Measurements from ENCODE around the gene L3HYPDH. TPM values are rescaled to one million over a fixed set of nuclear protein-coding genes. Genes with fewer than 3 reads are reported as not detected.

The L3HYPDH gene
- total and polyA plus RNA-seq, 2 donors: 11.9 to 25.1 TPM

DNA sequence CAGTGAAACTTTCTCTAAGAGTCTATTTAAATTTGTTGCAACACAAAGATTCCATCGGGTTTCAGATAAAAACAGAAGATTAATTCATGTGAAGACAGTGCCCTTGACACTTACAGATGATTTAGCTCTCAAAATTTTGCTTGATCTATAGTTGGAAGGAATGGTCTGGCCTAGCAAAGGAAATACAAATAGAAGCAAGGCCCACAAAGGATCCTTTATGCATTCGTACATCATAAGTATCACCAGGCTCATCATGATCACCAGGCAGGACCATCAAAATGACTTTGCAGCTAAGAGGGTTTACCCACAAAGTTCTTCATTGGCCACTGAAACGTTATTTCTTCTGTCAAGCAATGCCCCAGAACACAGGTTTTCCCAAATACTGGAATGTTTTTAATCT is 24.9 kb upstream of the L3HYPDH start:
- Histone ChIP-seq H3K36me3 (ENCODE audit: control insufficient read depth in 2 of 2, insufficient read depth in 2 of 2, low read length in 1 of 2) (peaks cover 0 to under 1% of the 10 kb centered on the region in 2 donors), H3K4me1 (ENCODE audit: control insufficient read depth in 2 of 2, insufficient read depth in 2 of 2, low read length in 2 of 2) (no peaks in the 10 kb centered on the region), H3K9me3 (ENCODE audit: control insufficient read depth in 2 of 2, insufficient read depth in 1 of 2, low read length in 1 of 2) (no peaks in the 10 kb centered on the region), H3K27ac (ENCODE audit: low read depth in 1 of 2, low read length in 1 of 2) (no peak overlapping the region), H3K4me3 (ENCODE audit: low read length in 2 of 2) (no peak overlapping the region), H3K27me3 (ENCODE audit: control insufficient read depth in 2 of 2, insufficient read depth in 1 of 2, low read length in 1 of 2) (no peaks in the 10 kb centered on the region)
- 96% methylated on average over 3 of the region's 3 CpGs for WGBS
- DNase-seq (ENCODE audit: low read depth in 6 of 9, low spot score in 9 of 9): no peak

GRCh38 chr14:59507752-59508103 is 23.5 kb upstream of the L3HYPDH start:
- no peak for DNase-seq (ENCODE audit: low read depth in 6 of 9, low spot score in 9 of 9)

DNA sequence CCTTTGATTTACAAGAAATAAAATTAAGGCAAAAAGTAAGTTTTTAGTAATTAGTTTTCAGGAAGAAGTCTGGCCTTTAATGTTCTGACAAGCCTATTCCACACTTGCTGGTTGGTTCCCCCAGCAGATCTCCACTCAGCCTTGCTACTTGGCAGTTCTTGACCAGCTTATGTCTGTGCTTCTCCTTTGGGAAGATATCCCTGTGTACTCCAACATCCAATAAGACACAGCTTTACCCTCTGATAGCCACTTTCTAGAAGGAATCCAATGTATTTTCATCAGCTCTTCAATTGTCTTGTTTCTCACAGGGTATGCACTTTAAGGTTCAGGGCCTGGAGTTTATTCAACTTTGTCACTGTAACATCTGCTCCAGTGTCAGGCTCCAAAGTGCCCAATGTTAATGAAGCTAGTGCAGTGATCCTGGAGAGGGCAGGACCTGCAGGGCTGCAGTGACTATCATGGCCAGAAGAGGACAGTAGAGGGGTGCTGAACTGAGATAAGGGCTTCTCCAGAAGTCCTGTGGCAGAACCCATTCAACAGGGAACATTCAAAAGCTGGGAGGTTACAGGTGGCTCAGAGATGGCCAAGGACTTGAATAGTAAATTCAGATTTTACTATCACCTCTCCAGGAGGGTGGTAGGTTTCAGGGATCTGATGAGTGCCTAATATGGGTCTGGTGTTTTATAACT is 23.0 kb upstream of the L3HYPDH start:
- H3K4me3 ChIP-seq (ENCODE audit: low read length in 2 of 2): no peak overlapping the region
- no peaks in the 10 kb centered on the region for H3K4me1 ChIP-seq (ENCODE audit: control insufficient read depth in 2 of 2, insufficient read depth in 2 of 2, low read length in 2 of 2)
- peaks cover 0 to 5% of the 10 kb centered on the region in 2 donors for H3K36me3 ChIP-seq (ENCODE audit: control insufficient read depth in 2 of 2, insufficient read depth in 2 of 2, low read length in 1 of 2)
- H3K27ac ChIP-seq (ENCODE audit: low read depth in 1 of 2, low read length in 1 of 2): no peak overlapping the region
- H3K9me3 ChIP-seq (ENCODE audit: control insufficient read depth in 2 of 2, insufficient read depth in 1 of 2, low read length in 1 of 2): no peaks in the 10 kb centered on the region
- DNase-seq (ENCODE audit: low read depth in 6 of 9, low spot score in 9 of 9): peak in 5 of 9 donors; percentile 11 to 57 (median 30)
- no peaks in the 10 kb centered on the region for H3K27me3 ChIP-seq (ENCODE audit: control insufficient read depth in 2 of 2, insufficient read depth in 1 of 2, low read length in 1 of 2)

More at GRCh38 chr14:59507752-59508103, 23.5 kb upstream of the L3HYPDH start:
- Histone ChIP-seq H3K4me1 (ENCODE audit: control insufficient read depth in 2 of 2, insufficient read depth in 2 of 2, low read length in 2 of 2) (no peaks in the 10 kb centered on the region), H3K9me3 (ENCODE audit: control insufficient read depth in 2 of 2, insufficient read depth in 1 of 2, low read length in 1 of 2) (no peaks in the 10 kb centered on the region), H3K4me3 (ENCODE audit: low read length in 2 of 2) (no peak overlapping the region), H3K27ac (ENCODE audit: low read depth in 1 of 2, low read length in 1 of 2) (no peak overlapping the region), H3K36me3 (ENCODE audit: control insufficient read depth in 2 of 2, insufficient read depth in 2 of 2, low read length in 1 of 2) (peaks cover 0 to 5% of the 10 kb centered on the region in 2 donors), H3K27me3 (ENCODE audit: control insufficient read depth in 2 of 2, insufficient read depth in 1 of 2, low read length in 1 of 2) (no peaks in the 10 kb centered on the region)
- WGBS: 98% methylated on average over 3 of the region's 3 CpGs

DNA sequence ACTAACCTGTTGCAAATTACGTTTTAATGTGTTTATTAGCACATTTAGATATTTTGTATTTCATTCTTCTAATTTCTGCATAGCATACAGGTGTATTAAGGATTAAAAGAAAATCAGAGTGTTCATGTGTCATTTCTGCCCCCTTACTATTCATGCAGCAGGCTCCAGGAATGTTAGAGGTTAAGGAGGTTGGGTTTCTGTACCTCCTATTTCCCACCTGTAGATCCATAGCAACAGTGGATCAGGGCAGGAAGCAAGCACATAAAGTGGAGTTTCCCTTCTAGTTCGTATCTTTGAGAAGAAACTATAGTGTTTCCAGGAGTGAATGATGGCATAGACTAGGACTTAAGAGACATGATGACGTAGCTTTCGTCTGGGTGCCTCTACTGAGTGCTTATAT is 19.0 kb upstream of the L3HYPDH start:
- WGBS: 97% methylated on average over 4 of the region's 4 CpGs
- DNase-seq (ENCODE audit: low read depth in 6 of 9, low spot score in 9 of 9): no peak
- Histone ChIP-seq H3K4me3 (ENCODE audit: low read length in 2 of 2) (no peak overlapping the region), H3K36me3 (ENCODE audit: control insufficient read depth in 2 of 2, insufficient read depth in 2 of 2, low read length in 1 of 2) (peaks cover 0 to 13% of the 10 kb centered on the region in 2 donors), H3K27ac (ENCODE audit: low read depth in 1 of 2, low read length in 1 of 2) (no peak overlapping the region), H3K9me3 (ENCODE audit: control insufficient read depth in 2 of 2, insufficient read depth in 1 of 2, low read length in 1 of 2) (no peaks in the 10 kb centered on the region), H3K27me3 (ENCODE audit: control insufficient read depth in 2 of 2, insufficient read depth in 1 of 2, low read length in 1 of 2) (no peaks in the 10 kb centered on the region), H3K4me1 (ENCODE audit: control insufficient read depth in 2 of 2, insufficient read depth in 2 of 2, low read length in 2 of 2) (no peaks in the 10 kb centered on the region)

GRCh38 chr14:59500732-59501131 is 16.5 kb upstream of the L3HYPDH start:
- WGBS: 97% methylated on average over 3 of the region's 3 CpGs
- DNase-seq (ENCODE audit: low read depth in 6 of 9, low spot score in 9 of 9): no peak
- Histone ChIP-seq H3K4me1 (ENCODE audit: control insufficient read depth in 2 of 2, insufficient read depth in 2 of 2, low read length in 2 of 2) (no peaks in the 10 kb centered on the region), H3K4me3 (ENCODE audit: low read length in 2 of 2) (no peak overlapping the region), H3K27me3 (ENCODE audit: control insufficient read depth in 2 of 2, insufficient read depth in 1 of 2, low read length in 1 of 2) (no peaks in the 10 kb centered on the region), H3K9me3 (ENCODE audit: control insufficient read depth in 2 of 2, insufficient read depth in 1 of 2, low read length in 1 of 2) (no peaks in the 10 kb centered on the region), H3K36me3 (ENCODE audit: control insufficient read depth in 2 of 2, insufficient read depth in 2 of 2, low read length in 1 of 2) (peaks cover 3 to 23% of the 10 kb centered on the region in 2 donors), H3K27ac (ENCODE audit: low read depth in 1 of 2, low read length in 1 of 2) (no peak overlapping the region)

GRCh38 chr14:59492384-59492783 is 8.2 kb upstream of the L3HYPDH start:
- H3K27ac ChIP-seq (ENCODE audit: low read depth in 1 of 2, low read length in 1 of 2): no peak overlapping the region
- no peaks in the 10 kb centered on the region for H3K9me3 ChIP-seq (ENCODE audit: control insufficient read depth in 2 of 2, insufficient read depth in 1 of 2, low read length in 1 of 2)
- H3K4me3 ChIP-seq (ENCODE audit: low read length in 2 of 2): no peak overlapping the region
- H3K27me3 ChIP-seq (ENCODE audit: control insufficient read depth in 2 of 2, insufficient read depth in 1 of 2, low read length in 1 of 2): no peaks in the 10 kb centered on the region
- DNase-seq (ENCODE audit: low read depth in 6 of 9, low spot score in 9 of 9): no peak
- WGBS: 99% methylated on average over 1 of the region's 1 CpG
- H3K4me1 ChIP-seq (ENCODE audit: control insufficient read depth in 2 of 2, insufficient read depth in 2 of 2, low read length in 2 of 2): peaks cover 0 to 2% of the 10 kb centered on the region in 2 donors
- H3K36me3 ChIP-seq (ENCODE audit: control insufficient read depth in 2 of 2, insufficient read depth in 2 of 2, low read length in 1 of 2): peaks cover 22 to 63% of the 10 kb centered on the region in 2 donors

GRCh38 chr14:59490756-59491155 is 6.5 kb upstream of the L3HYPDH start:
- no peaks in the 10 kb centered on the region for H3K27me3 ChIP-seq (ENCODE audit: control insufficient read depth in 2 of 2, insufficient read depth in 1 of 2, low read length in 1 of 2)
- peaks cover 19 to 55% of the 10 kb centered on the region in 2 donors for H3K36me3 ChIP-seq (ENCODE audit: control insufficient read depth in 2 of 2, insufficient read depth in 2 of 2, low read length in 1 of 2)
- 98% methylated on average over 3 of the region's 3 CpGs for WGBS
- no peak for DNase-seq (ENCODE audit: low read depth in 6 of 9, low spot score in 9 of 9)
- H3K27ac ChIP-seq (ENCODE audit: low read depth in 1 of 2, low read length in 1 of 2): no peak overlapping the region
- H3K4me3 ChIP-seq (ENCODE audit: low read length in 2 of 2): no peak overlapping the region
- H3K9me3 ChIP-seq (ENCODE audit: control insufficient read depth in 2 of 2, insufficient read depth in 1 of 2, low read length in 1 of 2): no peaks in the 10 kb centered on the region
- peaks cover under 1 to 5% of the 10 kb centered on the region in 2 donors for H3K4me1 ChIP-seq (ENCODE audit: control insufficient read depth in 2 of 2, insufficient read depth in 2 of 2, low read length in 2 of 2)

- peaks cover 11 to 16% of the 10 kb centered on the region in 2 donors for H3K4me1 ChIP-seq (ENCODE audit: control insufficient read depth in 2 of 2, insufficient read depth in 2 of 2, low read length in 2 of 2)
- peak overlapping the region; percentile 78 to 88 for H3K27ac ChIP-seq (ENCODE audit: low read depth in 1 of 2, low read length in 1 of 2)
- H3K4me3 ChIP-seq (ENCODE audit: low read length in 2 of 2): peak overlapping the region; percentile 76 to 94
- H3K9me3 ChIP-seq (ENCODE audit: control insufficient read depth in 2 of 2, insufficient read depth in 1 of 2, low read length in 1 of 2): no peaks in the 10 kb centered on the region
- DNase-seq (ENCODE audit: low read depth in 6 of 9, low spot score in 9 of 9): peak in 2 of 9 donors; percentile 39 to 48
- peaks cover 0 to 16% of the 10 kb centered on the region in 2 donors for H3K36me3 ChIP-seq (ENCODE audit: control insufficient read depth in 2 of 2, insufficient read depth in 2 of 2, low read length in 1 of 2)
- WGBS: under 1% methylated on average over 32 of the region's 32 CpGs
- no peaks in the 10 kb centered on the region for H3K27me3 ChIP-seq (ENCODE audit: control insufficient read depth in 2 of 2, insufficient read depth in 1 of 2, low read length in 1 of 2)
Observed at GRCh38 chr14:59484639-59485175, 499 bp upstream of the L3HYPDH start.

DNA sequence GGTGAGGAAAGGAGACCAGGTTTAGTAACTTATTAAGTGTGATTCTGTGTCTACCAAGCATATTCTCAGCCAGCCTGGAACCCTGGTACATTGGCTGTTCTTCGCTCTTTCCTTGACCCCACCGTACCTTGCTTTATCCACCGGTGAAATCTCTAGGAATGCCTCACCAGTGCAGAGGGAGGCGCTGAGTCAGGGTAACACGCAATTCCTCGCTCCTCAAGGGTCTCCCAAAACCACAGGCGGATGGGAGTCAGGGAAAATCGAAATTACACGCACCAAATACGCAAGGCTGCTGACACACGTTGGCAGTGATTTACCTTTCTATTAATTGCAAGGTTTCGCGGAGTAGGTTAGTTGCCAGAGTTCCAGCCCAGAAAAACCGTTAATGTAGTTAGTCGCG is 845 bp downstream of the L3HYPDH start:
- no peak overlapping the region for H3K27ac ChIP-seq (ENCODE audit: low read depth in 1 of 2, low read length in 1 of 2)
- no peaks in the 10 kb centered on the region for H3K9me3 ChIP-seq (ENCODE audit: control insufficient read depth in 2 of 2, insufficient read depth in 1 of 2, low read length in 1 of 2)
- H3K27me3 ChIP-seq (ENCODE audit: control insufficient read depth in 2 of 2, insufficient read depth in 1 of 2, low read length in 1 of 2): no peaks in the 10 kb centered on the region
- H3K4me3 ChIP-seq (ENCODE audit: low read length in 2 of 2): peak overlapping the region; percentile 76 to 94
- no peak for DNase-seq (ENCODE audit: low read depth in 6 of 9, low spot score in 9 of 9)
- H3K36me3 ChIP-seq (ENCODE audit: control insufficient read depth in 2 of 2, insufficient read depth in 2 of 2, low read length in 1 of 2): peaks cover 0 to 5% of the 10 kb centered on the region in 2 donors
- 6% methylated on average over 16 of the region's 16 CpGs for WGBS
- peaks cover 11 to 16% of the 10 kb centered on the region in 2 donors for H3K4me1 ChIP-seq (ENCODE audit: control insufficient read depth in 2 of 2, insufficient read depth in 2 of 2, low read length in 2 of 2)
